Epithelial cell of esophagus (primary cell): ENCODE results near the gene ZFY.

Experiments
- DNase-seq: peaks from one replicate; pipeline ENCODE4 v3.0.0; 2010; ENCODE audit warnings: low read depth
- H3K4me3 ChIP-seq: 2 replicates; pipeline ENCODE4 v1.5.1; 2011; ENCODE audit warnings: mild to moderate bottlenecking, low read length, control low read depth
- CTCF ChIP-seq: IDR thresholded peaks from 2 replicates; pipeline ENCODE4 v1.5.1; 2011; ENCODE audit warnings: low read depth, mild to moderate bottlenecking, low read length, control low read depth, inconsistent platforms; ENCODE audit not compliant: insufficient read depth; ENCODE audit errors: missing control alignments

ZFY gene

GRCh38 chrY:3019584-3019983 is 84.4 kb downstream of the ZFY start:
- no peak overlapping the region for H3K4me3 ChIP-seq
- no peak for TF ChIP-seq CTCF
- no peak for DNase-seq

- no peak for TF ChIP-seq CTCF
- DNase-seq, result no peak
- H3K4me3 ChIP-seq, result no peak overlapping the region
These were observed 86.0 kb downstream of the ZFY start for GRCh38 chrY:3021176-3021575.

- no peak overlapping the region for H3K4me3 ChIP-seq
- DNase-seq, result no peak
- TF ChIP-seq CTCF, result no peak
These were observed 88.4 kb downstream of the ZFY start for GRCh38 chrY:3023606-3024005.

GRCh38 chrY:3025357-3025756 is 90.2 kb downstream of the ZFY start:
- TF ChIP-seq CTCF, result no peak
- no peak overlapping the region for H3K4me3 ChIP-seq
- no peak for DNase-seq
